Activated T-helper 1 cell treated with anti-CD3 and anti-CD28 coated beads, Interleukin-2, amount 50 U/mL, for 16 hours (primary cell): Measurements from ENCODE around the gene TTC34.
"Not testable (repeated sequence)": the region's sequence is repeated elsewhere in the genome, so short reads cannot be mapped to it uniquely, and the experiment has no call there.

Experiments used
- DNase-seq, 2 donors: peaks; one replicate each; pipeline ENCODE4 v3.0.0-alpha.2; 2020; ENCODE audit warnings: low read depth in 1 of 2, low spot score in 1 of 2

Gene TTC34

DNA sequence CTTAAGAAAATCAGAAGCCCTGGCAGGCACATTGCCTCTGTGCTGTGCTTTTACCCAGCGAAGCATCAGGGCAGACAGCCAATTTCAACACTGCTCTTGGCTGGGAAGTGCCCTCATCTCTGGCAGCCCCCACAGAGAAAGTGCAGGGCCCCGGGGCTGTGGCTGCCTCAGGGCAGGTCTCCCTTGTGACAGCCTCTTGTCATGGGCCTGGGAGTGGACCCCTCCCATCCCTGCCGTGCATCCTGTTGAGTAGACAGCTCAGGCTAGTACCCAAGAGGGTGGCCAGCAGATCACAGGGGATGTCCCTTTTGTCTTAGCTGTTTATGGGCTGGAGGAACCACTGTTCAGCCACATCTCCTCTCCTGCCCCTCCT lies 23.3 kb downstream of the TTC34 start:
- DNase-seq: no peak

DNA sequence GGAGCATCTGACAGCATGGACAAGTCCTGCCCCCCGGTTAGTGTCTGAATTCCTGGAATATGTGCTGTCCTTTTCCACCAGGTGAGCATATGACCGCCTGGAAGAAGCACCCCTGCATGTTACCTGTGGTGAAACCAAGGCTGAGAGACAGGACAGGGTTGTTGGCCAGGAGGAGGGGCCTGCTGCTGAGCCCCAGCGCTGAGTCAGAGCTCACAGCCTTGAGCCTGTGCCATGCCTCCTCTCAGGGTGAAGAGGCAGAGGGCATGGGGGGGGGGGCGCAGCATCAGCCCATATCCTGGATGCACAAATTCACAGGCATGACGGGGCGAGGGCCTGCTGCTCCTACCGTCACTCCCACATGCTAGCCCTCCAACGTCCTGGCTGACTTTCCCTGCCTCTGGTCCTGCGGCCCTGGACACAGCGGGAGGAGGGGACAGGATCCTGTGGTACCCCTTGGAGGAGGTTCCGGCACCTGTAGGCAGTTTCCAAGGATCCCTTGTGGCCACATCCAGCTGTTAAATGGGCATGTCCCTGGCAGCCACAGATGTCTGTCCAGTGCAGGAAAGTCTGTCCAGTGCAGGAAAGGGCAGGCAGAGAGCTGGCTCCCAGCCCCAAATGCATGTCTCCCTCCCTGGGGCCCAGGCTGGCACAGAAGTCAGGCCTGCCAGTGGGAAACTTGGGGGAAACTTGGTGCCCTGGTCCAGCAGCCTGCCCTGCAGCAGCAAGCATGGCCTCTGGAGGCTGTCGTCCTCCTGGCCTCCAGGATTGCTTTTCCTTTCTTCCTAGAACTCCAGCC lies 23.9 kb downstream of the TTC34 start:
- no peak for DNase-seq

DNA sequence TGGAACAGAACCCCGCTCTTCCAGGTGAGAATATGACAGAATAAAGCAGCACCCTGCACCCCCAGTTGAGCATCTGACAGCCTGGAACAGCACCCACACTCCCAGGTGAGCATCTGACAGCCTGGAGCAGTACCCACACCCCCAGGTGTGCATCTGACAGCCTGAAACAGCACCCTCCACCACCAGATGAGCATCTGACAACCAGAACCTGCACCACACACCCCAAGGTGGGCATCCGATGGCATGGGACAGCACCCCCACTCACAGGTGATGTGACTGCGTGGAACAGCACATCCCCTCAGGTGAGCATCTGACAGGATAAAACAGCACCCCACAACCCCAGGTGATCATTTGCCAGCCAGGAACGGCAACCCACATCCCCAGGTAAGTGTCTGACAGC lies 26.2 kb downstream of the TTC34 start:
- DNase-seq: not testable (repeated sequence)

DNA sequence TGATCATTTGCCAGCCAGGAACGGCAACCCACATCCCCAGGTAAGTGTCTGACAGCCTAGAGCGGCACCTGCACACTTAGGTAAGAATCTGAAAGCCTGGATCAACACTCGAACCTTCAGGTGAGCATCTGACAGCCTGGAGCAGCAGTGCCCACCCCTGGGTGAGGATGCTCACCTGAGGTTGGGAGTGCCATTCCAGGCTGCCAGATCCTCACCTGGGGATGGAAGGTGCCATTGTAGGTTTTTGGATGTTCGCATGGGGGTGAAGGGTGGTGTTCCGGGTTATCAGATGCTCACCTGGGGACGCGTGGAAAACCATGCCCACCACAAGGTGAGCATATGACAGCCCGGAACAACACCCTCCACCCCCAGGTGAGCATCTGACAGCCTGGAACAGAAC lies 33.4 kb downstream of the TTC34 start:
- DNase-seq: not testable (repeated sequence)

DNA sequence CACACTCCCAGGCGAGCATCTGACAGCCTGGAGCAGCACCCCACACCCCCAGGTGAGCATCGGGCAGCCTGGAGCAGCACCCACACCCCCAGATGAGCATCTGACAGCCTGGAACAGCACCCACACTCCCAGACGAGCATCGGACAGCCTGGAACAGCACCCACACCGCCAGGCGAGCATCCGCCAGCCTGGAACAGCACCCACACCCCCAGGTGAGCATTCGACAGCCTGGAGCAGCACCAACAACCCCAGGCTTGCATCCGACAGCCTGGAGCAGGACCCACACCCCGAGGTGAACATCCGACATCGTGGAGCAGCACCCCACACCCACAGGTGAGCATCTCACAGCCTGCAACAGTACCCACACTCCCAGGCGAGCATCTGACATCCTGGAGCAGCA lies 42.1 kb downstream of the TTC34 start:
- DNase-seq: not testable (repeated sequence)

DNA sequence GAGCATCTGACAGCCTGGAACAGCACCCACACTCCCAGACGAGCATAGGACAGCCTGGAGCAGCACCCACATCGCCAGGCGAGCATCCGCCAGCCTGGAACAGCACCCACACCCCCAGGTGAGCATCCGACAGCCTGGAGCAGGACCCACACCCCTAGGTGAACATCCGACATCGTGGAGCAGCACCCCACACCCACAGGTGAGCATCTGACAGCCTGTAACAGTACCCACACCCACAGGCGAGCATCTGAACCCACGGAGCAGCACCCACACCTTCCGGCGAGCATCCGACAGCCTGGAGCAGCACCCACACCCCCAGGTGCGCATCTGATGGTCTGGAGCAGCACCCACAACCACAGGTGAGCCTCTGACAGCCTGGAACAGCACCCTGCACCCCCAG lies 44.0 kb downstream of the TTC34 start:
- DNase-seq: not testable (repeated sequence)

DNA sequence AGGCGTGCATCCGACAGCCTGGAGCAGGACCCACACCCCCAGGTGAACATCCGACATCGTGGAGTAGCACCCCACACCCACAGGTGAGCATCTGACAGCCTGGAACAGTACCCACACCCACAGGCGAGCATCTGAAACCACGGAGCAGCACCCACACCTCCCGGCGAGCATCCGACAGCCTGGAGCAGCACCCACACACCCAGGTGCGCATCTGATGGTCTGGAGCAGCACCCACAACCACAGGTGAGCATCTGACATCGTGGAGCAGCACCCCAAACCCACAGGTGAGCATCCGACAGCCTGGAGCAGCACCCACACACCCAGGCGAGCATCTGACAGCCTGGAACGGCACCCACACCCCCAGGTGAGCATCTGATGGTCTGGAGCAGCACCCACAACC lies 46.1 kb downstream of the TTC34 start:
- DNase-seq: not testable (repeated sequence)

DNA sequence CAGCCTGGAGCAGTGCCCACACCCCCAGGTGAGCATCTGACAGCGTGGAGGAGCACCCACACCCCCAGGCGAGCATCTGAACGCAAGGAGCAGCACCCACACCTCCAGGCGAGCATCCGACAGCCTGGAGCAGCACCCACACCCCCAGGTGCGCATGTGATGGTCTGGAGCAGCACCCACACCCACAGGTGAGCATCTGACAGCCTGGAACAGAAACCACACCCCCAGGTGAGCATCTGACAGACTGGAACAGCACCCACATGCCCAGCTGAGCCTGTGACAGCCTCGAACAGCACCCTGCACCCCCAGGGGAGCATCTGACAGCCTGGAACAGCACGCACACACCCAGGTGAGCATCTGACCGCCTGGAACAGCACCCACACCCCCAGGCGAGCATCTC lies 46.9 kb downstream of the TTC34 start:
- not testable (repeated sequence) for DNase-seq

DNA sequence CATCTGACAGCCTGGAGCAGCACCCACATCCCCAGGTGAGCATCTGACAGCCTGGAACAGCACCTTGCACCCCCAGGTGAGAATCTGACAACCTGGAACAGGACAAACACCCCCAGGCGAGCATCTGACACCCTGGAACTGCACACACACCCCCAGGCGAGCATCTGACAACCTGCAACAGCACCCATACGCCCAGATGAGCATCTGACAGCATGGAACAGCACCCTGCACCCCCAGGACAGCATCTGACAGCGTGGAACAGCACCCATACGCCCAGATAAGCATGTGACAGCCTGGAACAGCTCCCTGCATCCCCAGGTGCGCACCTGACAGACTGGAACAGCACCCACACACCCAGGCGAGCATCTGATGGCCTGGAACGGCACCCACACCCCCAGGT lies 49.0 kb downstream of the TTC34 start:
- not testable (repeated sequence) for DNase-seq

DNA sequence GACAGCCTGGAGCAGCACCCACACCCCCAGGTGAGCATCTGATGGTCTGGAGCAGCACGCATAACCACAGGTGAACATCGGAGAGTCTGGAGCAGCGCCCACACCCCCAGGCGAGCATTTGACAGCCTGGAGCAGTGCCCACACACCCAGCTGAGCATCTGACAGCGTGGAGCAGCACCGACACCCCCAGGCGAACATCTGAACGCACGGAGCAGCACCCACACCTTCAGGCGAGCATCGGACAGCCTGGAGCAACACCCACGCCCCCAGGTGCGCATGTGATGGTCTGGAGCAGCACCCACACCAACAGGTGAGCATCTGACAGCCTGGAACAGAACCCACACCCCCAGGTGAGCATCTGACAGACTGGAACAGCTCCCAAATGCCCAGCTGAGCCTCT lies 49.6 kb downstream of the TTC34 start:
- not testable (repeated sequence) for DNase-seq

DNA sequence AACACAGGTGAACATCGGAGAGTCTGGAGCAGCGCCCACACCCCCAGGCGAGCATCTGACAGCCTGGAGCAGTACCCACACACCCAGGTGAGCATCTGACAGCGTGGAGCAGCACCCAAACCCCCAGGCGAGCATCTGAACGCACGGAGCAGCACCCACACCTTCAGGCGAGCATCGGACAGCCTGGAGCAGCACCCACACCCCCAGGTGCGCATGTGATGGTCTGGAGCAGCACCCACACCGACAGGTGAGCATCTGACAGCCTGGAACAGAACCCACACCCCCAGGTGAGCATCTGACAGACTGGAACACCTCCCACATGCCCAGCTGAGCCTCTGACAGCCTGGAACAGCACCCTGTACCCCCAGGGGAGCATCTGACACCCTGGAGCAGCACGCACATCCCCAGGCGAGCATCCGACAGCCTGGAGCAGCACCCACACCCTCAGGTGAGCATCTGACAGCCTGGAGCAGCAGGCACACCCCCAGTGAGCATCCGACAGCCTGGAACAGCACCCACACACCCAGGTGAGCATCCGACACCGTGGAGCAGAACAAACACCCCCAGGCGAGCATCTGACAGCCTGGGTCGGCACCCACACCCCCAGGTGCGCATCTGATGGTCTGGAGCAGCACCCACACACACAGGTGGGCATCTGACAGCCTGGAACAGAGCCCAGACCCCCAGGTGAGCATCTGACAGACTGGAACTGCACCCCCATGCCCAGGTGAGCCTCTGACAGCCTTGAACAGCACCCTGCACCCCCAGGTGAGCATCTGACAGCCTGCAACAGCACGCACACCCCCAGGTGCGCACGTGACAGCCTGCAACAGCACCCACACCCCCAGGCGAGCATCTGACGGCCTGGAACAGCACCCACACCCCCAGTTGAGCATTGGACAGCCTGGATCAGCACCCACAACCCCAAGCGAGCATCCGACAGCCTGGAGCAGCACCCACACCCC lies 50.4 kb downstream of the TTC34 start:
- DNase-seq: not testable (repeated sequence)

DNA sequence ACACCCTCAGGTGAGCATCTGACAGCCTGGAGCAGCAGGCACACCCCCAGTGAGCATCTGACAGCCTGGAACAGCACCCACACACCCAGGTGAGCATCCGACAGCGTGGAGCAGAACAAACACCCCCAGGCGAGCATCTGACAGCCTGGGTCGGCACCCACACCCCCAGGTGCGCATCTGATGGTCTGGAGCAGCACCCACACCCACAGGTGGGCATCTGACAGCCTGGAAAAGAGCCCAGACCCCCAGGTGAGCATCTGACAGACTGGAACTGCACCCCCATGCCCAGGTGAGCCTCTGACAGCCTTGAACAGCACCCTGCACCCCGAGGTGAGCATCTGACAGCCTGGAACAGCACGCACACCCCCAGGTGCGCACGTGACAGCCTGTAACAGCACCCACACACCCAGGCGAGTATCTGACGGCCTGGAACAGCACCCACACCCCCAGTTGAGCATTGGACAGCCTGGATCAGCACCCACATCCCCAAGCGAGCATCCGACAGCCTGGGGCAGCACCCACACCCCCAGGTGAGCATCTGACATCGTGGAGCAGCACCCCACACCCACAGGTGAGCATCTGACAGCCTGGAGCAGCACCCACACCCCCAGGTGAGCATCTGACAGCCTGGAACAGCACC lies 51.3 kb downstream of the TTC34 start:
- DNase-seq: not testable (repeated sequence)

DNA sequence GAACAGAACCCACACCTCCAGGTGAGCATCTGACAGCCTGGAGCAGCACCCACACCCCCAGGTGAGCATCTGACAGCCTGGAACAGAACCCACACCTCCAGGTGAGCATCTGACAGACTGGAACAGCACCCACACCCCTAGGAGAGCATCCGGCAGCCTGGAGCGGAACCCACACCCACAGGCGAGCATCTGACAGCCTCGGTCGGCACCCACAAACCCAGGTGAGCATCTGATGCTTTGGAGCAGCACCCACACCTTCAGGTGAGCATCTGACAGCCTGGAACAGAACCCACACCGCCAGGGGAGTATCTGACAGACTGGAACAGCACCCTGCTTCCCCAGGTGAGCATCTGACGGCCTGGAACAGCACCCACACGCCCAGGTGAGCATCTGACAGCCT lies 52.9 kb downstream of the TTC34 start:
- not testable (repeated sequence) for DNase-seq

DNA sequence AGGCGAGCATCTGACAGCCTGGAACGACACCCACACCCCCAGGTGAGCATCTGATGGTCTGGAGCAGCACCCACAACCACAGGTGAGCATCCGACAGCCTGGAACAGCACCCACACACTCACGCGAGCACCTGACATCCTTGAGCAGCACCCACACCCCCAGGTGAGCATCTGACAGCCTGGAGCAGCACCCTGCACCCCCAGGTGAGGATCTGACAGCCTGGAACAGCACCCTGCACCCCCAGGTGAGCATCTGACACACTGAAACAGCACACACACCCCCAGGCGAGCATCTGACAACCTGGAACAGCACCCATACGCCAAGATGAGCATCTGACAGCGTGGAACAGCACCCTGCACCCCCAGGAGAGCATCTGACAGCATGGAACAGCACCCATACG lies 106.7 kb downstream of the TTC34 start:
- DNase-seq: not testable (repeated sequence)

DNA sequence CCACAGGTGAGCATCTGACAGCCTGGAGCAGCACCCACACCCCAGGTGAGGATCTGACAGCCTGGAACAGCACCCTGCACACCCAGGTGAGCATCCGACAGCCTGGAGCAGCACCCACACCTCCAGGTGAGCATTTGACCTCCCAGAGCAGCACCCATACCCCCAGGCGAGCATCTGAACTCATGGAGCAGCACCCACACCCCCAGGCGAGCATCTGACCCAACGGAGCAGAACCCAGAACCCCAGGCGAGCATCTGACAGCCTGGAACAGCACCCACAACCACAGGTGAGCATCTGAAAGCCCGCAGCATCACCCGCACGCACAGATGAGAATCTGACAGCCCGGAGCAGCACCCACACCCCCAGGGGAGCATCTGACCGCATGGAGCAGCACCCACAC lies 111.3 kb downstream of the TTC34 start:
- DNase-seq: not testable (repeated sequence)

DNA sequence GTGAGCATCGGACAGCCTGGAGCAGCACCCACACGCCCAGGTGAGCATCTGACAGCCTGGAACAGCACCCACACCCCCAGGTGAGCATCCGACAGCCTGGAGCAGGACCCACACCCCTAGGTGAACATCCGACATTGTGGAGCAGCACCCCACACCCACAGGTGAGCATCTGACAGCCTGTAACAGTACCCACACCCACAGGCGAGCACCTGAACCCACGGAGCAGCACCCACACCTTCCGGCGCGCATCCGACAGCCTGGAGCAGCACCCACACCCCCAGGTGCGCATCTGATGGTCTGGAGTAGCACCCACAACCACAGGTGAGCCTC lies 113.2 kb downstream of the TTC34 start:
- not testable (repeated sequence) for DNase-seq

DNA sequence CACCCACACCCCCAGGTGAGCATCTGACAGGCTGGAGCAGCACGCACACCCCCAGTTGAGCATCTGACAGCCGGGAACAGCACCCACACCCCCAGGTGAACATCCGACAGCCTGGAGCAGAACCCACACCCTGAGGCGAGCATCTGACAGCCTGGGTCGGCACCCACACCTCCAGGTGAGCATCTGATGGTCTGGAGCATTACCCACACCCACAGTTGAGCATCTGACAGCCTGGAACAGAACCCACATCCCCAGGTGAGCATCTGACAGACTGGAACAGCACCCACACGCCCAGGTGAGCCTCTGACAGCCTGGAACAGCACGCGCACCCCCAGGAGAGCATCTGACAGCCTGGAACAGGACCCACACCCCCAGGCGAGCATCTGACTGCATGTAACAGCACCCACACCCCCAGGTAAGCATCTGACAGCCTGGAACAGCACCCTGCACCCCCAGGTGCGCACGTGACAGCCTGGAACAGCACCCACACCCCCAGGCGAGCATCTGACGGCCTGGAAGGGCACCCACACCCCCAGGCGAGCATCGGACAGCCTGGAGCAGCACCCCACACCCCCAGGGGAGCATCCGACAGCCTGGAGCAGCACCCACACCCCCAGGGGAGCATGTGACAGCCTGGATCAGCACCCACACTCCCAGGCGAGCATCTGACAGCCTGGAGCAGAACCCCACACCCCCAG lies 113.7 kb downstream of the TTC34 start:
- DNase-seq: not testable (repeated sequence)

DNA sequence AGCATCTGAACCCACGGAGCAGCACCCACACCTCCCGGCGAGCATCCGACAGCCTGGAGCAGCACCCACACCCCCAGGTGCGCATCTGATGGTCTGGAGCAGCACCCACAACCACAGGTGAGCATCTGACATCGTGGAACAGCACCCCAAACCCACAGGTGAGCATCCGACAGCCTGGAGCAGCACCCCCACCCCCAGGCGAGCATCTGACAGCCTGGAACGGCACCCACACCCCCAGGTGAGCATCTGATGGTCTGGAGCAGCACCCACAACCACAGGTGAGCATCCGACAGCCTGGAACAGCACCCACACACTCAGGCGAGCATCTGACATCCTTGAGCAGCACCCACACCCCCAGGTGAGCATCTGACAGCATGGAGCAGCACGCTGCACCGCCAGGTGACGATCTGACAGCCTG lies 114.3 kb downstream of the TTC34 start:
- DNase-seq: not testable (repeated sequence)

DNA sequence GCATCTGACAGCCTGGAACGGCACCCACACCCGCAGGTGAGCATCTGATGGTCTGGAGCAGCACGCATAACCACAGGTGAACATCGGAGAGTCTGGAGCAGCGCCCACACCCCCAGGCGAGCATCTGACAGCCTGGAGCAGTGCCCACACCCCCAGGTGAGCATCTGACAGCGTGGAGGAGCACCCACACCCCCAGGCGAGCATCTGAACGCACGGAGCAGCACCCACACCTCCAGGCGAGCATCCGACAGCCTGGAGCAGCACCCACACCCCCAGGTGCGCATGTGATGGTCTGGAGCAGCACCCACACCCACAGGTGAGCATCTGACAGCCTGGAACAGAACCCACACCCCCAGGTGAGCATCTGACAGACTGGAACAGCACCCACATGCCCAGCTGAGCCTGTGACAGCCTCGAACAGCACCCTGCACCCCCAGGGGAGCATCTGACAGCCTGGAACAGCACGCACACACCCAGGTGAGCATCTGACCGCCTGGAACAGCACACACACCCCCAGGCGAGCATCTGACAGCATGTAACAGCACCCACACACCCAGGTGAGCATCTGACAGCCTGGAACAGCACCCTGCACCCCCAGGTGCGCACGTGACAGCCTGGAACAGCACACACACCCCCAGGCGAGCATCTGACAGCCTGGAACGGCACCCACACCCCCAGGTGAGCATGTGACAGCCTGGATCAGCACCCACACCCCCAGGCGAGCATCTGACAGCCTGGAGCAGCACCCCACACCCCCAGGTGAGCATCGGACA lies 115.2 kb downstream of the TTC34 start:
- not testable (repeated sequence) for DNase-seq

DNA sequence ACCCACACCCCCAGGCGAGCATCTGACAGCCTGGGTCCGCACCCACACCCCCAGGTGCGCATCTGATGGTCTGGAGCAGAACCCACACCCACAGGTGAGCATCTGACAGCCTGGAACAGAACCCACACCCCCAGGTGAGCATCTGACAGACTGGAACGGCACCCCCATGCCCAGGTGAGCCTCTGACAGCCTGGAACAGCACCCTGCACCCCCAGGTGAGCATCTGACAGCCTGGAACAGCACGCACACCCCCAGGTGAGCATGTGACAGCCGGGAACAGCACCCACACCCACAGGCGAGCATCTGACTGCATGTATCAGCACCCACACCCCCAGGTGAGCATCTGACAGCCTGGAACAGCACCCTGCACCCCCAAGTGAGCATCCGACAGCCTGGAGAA lies 115.8 kb downstream of the TTC34 start:
- DNase-seq: not testable (repeated sequence)
